ENCODE results near the gene CDK8.

- no peak for TF ChIP-seq CTCF (IDR thresholded peaks at IDR 0.05)
- no peak for TF ChIP-seq POLR2A (IDR thresholded peaks at IDR 0.05)
Measured at GRCh38 chr13:26344980-26345379, 91.1 kb downstream of the CDK8 start.

Data from tibial nerve (tissue), 3 donors.